Breast epithelium (tissue), 3 donors: Measurements from ENCODE around the gene KIF26B.
"Not testable (repeated sequence)": the region's sequence is repeated elsewhere in the genome, so short reads cannot be mapped to it uniquely, and the experiment has no call there.

Experiments used
- CTCF ChIP-seq, 3 donors: fragments of 450-650 bp; IDR thresholded peaks; one replicate each; pipeline ENCODE4 v1.5.1; 2016 to 2017; ENCODE audit warnings: antibody characterized with exemption in 3 of 3, mild to moderate bottlenecking in 3 of 3, moderate library complexity in 3 of 3
- POLR2A ChIP-seq: fragments of 450-650 bp; IDR thresholded peaks from one replicate; pipeline ENCODE4 v1.6.1; 2016; ENCODE audit warnings: antibody characterized with exemption, mild to moderate bottlenecking, moderate library complexity
- POLR2AphosphoS5 ChIP-seq, 3 donors: sonication (generic); formaldehyde crosslinking; IDR thresholded peaks; one replicate each; pipeline ENCODE4 v1.6.1; 2017; ENCODE audit warnings: antibody characterized with exemption in 3 of 3

- TF ChIP-seq POLR2AphosphoS5 (IDR thresholded peaks at IDR 0.05); CTCF (IDR thresholded peaks at IDR 0.05); POLR2A: not testable (repeated sequence)
These were observed 573.2 kb downstream of the KIF26B start for GRCh38 chr1:245728035-245728434.
